ENCODE measurements around the gene VIPR2. TPM values are rescaled to one million over a fixed set of nuclear protein-coding genes. Genes with fewer than 3 reads are reported as not detected.
"Not testable (repeated sequence)": the region's sequence is repeated elsewhere in the genome, so short reads cannot be mapped to it uniquely, and the experiment has no call there.

The VIPR2 gene
- polyA plus RNA-seq, 10 donors = 4.9 to 10.5 (median 8.6) TPM

- no peak for DNase-seq
Measured at GRCh38 chr7:159094023-159094740, 50.5 kb downstream of the VIPR2 start.

- DNase-seq = no peak
Measured at GRCh38 chr7:159093351-159093971, 51.2 kb downstream of the VIPR2 start.

- DNase-seq = no peak
Measured at GRCh38 chr7:159092701-159093121, 52.0 kb downstream of the VIPR2 start.

GRCh38 chr7:159091480-159092475 is 52.9 kb downstream of the VIPR2 start:
- DNase-seq = no peak

- no peak for DNase-seq
Measured at GRCh38 chr7:159091041-159091440, 53.6 kb downstream of the VIPR2 start.

GRCh38 chr7:159088016-159088865 is 56.4 kb downstream of the VIPR2 start:
- DNase-seq = no peak

GRCh38 chr7:159086301-159086925 is 58.3 kb downstream of the VIPR2 start:
- DNase-seq = no peak

- DNase-seq = no peak
Measured at GRCh38 chr7:159084069-159084801, 60.4 kb downstream of the VIPR2 start.

- DNase-seq = no peak
Measured at GRCh38 chr7:159083698-159084068, 61.0 kb downstream of the VIPR2 start.

- no peak for DNase-seq
Measured at GRCh38 chr7:159083001-159083697, 61.5 kb downstream of the VIPR2 start.

- not testable (repeated sequence) for DNase-seq
Measured at GRCh38 chr7:159082075-159082474, 62.6 kb downstream of the VIPR2 start.

- DNase-seq = no peak
Measured at GRCh38 chr7:159078911-159079270, 65.8 kb downstream of the VIPR2 start.

- no peak for DNase-seq
Measured at GRCh38 chr7:159078193-159078910, 66.3 kb downstream of the VIPR2 start.

GRCh38 chr7:159076333-159076732 is 68.3 kb downstream of the VIPR2 start:
- no peak for DNase-seq

- no peak for DNase-seq
Measured at GRCh38 chr7:159075563-159076238, 69.0 kb downstream of the VIPR2 start.

GRCh38 chr7:159071260-159071659 is 73.4 kb downstream of the VIPR2 start:
- DNase-seq = no peak

GRCh38 chr7:159070431-159071148 is 74.1 kb downstream of the VIPR2 start:
- DNase-seq = peak in 1 of 3 donors; percentile 57
